Measurements from ENCODE around the gene KIAA0930.

Gene KIAA0930

GRCh38 chr22:45218976-45219375 is 21.7 kb downstream of the KIAA0930 start:
- peak in 26 of 56 donors; percentile 7 to 85 (median 44) for DNase-seq

GRCh38 chr22:45217806-45218205 is 22.9 kb downstream of the KIAA0930 start:
- no peak for DNase-seq

GRCh38 chr22:45217345-45217744 is 23.3 kb downstream of the KIAA0930 start:
- no peak for DNase-seq

GRCh38 chr22:45216133-45217003 is 24.3 kb downstream of the KIAA0930 start:
- DNase-seq = peak in 8 of 56 donors; percentile 12 to 38 (median 26)

- peak in 41 of 56 donors; percentile 22 to 76 (median 50) for DNase-seq
These were observed 27.5 kb downstream of the KIAA0930 start for GRCh38 chr22:45212992-45213751.

GRCh38 chr22:45212306-45212709 is 28.4 kb downstream of the KIAA0930 start:
- DNase-seq = peak; percentile 50 to 96 (median 88)

GRCh38 chr22:45211848-45212247 is 28.8 kb downstream of the KIAA0930 start:
- DNase-seq = no peak

- DNase-seq = no peak
These were observed 29.3 kb downstream of the KIAA0930 start for GRCh38 chr22:45211435-45211834.

- DNase-seq = peak in 1 of 56 donors; percentile 48
These were observed 29.7 kb downstream of the KIAA0930 start for GRCh38 chr22:45210991-45211390.

GRCh38 chr22:45210577-45210976 is 30.1 kb downstream of the KIAA0930 start:
- peak in 6 of 56 donors; percentile 11 to 48 (median 28) for DNase-seq

GRCh38 chr22:45210174-45210573 is 30.5 kb downstream of the KIAA0930 start:
- DNase-seq = no peak

- DNase-seq = peak in 55 of 56 donors; percentile 32 to 98 (median 83)
These were observed 31.5 kb downstream of the KIAA0930 start for GRCh38 chr22:45208993-45209838.

- DNase-seq = no peak
These were observed 32.0 kb downstream of the KIAA0930 start for GRCh38 chr22:45208696-45208992.

- peak in 17 of 56 donors; percentile 23 to 55 (median 39) for DNase-seq
These were observed 32.6 kb downstream of the KIAA0930 start for GRCh38 chr22:45207981-45208664.

- no peak for DNase-seq
These were observed 33.2 kb downstream of the KIAA0930 start for GRCh38 chr22:45207533-45207932.

- no peak for DNase-seq
These were observed 34.5 kb downstream of the KIAA0930 start for GRCh38 chr22:45206233-45206632.

- DNase-seq = no peak
These were observed 35.3 kb downstream of the KIAA0930 start for GRCh38 chr22:45205276-45205925.

GRCh38 chr22:45204819-45205218 is 35.9 kb downstream of the KIAA0930 start:
- peak in 9 of 56 donors; percentile 14 to 70 (median 29) for DNase-seq

- no peak for DNase-seq
These were observed 36.5 kb downstream of the KIAA0930 start for GRCh38 chr22:45204241-45204640.
